ENCODE data around the gene ZNF280C. TPM values are rescaled to one million over a fixed set of nuclear protein-coding genes. Genes with fewer than 3 reads are reported as not detected.

ZNF280C gene
- total RNA-seq, 1 experiment from 2014 or later, result 29.6 TPM

DNA sequence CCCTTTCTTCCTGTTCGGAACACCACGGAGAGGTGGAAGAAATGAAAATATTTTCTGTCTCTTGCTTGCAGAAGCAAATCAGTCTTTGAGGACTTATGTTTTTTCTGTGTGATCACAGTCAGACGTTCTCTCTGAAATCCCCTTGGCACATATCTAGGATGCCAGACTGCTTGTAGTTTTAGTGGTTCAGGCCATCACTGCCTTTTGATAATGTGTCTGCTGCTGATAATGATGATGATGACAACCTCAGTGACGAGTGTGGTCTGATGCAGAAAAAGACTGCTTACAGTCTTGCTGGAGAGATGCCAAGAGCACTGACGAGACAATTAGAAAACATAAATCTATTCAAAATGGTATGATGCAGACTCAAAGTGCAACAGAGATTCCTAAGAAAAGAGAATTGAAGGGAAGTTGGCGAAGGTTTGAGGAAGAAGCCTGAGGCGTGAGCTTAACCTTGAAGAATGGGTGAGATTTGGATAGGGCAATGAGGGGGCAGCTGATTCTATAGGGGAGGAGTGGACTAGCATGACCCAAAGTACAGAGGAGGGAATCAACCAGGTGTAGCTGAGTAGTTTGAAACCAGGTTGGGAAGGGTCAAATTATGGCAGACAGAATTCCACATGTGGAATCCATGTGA lies 89.0 kb downstream of the ZNF280C start:
- Histone ChIP-seq H3K27me3 (ENCODE audit: low read length) (no peaks in the 10 kb centered on the region), H3K36me3 (ENCODE audit: insufficient read depth, low read length) (no peaks in the 10 kb centered on the region; the same call in 1 of the 2 replicates), H3K9ac (ENCODE audit: low read length) (no peak overlapping the region), H3K79me2 (ENCODE audit: low read length) (peaks cover 3% of the 10 kb centered on the region; the same call in 1 of the 2 replicates), H3K4me2 (ENCODE audit: low read depth, low read length, poor library complexity, severe bottlenecking) (no peak overlapping the region), H3K9me2 (replicated peaks; ENCODE audit: insufficient read depth, low read length) (no peaks in the 10 kb centered on the region), H3K9me3 (ENCODE audit: low read length) (no peaks in the 10 kb centered on the region), H4K20me1 (ENCODE audit: insufficient read depth, low read depth, low read length) (no peaks in the 10 kb centered on the region), H3K27ac (ENCODE audit: low read length) (no peak overlapping the region), H3K4me3 (ENCODE audit: low read length) (no peak overlapping the region), H3K4me1 (ENCODE audit: low read length) (peaks cover 35% of the 10 kb centered on the region), H2AFZ (ENCODE audit: low read length) (no peak overlapping the region)
- no peak for DNase-seq

DNA sequence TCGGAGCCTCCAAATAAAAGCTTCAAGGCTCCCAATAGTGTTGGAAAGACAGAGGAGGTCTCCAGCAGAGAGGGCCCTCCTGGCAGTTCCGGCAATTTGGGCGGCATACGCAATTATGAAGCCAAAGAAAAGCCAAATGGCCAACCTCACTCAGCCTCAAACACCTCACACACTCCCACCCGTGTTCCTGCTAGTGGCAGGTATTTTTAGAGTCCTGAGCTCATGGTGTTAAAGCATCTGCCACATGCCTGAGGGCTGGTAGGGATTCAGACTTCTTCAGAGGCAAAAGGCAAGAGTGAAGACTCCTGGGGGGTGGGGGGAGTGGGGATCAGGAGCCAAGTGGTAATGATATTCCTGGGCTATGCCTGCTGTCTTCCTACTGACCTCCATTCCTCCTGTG lies 89.5 kb downstream of the ZNF280C start:
- no peak overlapping the region for H3K4me3 ChIP-seq (ENCODE audit: low read length)
- no peak overlapping the region for H3K9ac ChIP-seq (ENCODE audit: low read length)
- no peak overlapping the region for H3K27ac ChIP-seq (ENCODE audit: low read length)
- no peak overlapping the region for H3K4me2 ChIP-seq (ENCODE audit: low read depth, low read length, poor library complexity, severe bottlenecking)
- no peaks in the 10 kb centered on the region for H3K9me3 ChIP-seq (ENCODE audit: low read length)
- H2AFZ ChIP-seq (ENCODE audit: low read length), result no peak overlapping the region
- no peak for DNase-seq
- no peaks in the 10 kb centered on the region for H3K9me2 ChIP-seq (replicated peaks; ENCODE audit: insufficient read depth, low read length)
- H4K20me1 ChIP-seq (ENCODE audit: insufficient read depth, low read depth, low read length), result no peaks in the 10 kb centered on the region
- no peaks in the 10 kb centered on the region for H3K27me3 ChIP-seq (ENCODE audit: low read length)
- no peaks in the 10 kb centered on the region; the same call in 1 of the 2 replicates for H3K36me3 ChIP-seq (ENCODE audit: insufficient read depth, low read length)
- peaks cover 40% of the 10 kb centered on the region for H3K4me1 ChIP-seq (ENCODE audit: low read length)
- peaks cover 8% of the 10 kb centered on the region; the same call in 1 of the 2 replicates for H3K79me2 ChIP-seq (ENCODE audit: low read length)

DNA sequence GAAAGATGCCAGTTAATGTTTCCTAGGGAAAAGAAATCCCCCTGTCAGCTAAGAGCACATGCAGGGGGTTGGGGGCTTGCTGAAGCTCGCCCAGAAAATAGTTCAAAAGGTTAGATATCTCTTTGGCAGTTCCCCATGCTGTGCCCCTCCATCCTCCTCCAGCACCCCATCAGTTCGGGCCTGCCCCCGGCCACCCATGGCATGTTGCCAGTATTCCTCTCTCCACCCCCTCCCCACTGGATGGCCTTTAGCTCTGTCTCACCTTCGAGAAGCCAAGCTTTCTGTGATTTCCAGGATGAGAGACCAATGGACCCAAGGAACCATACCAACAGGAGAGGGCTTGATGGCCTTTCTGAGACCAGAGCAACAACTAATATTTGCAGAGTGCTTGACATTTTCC lies 91.8 kb downstream of the ZNF280C start:
- Histone ChIP-seq H3K36me3 (ENCODE audit: insufficient read depth, low read length) (no peaks in the 10 kb centered on the region), H3K79me2 (ENCODE audit: low read length) (peaks cover 19% of the 10 kb centered on the region; the same call in 1 of the 2 replicates), H3K27me3 (ENCODE audit: low read length) (no peaks in the 10 kb centered on the region), H3K9me3 (ENCODE audit: low read length) (no peaks in the 10 kb centered on the region), H3K27ac (ENCODE audit: low read length) (peak overlapping the region; percentile 64), H3K4me3 (ENCODE audit: low read length) (no peak overlapping the region), H3K9ac (ENCODE audit: low read length) (no peak overlapping the region), H3K4me2 (ENCODE audit: low read depth, low read length, poor library complexity, severe bottlenecking) (peak overlapping the region; percentile 45), H2AFZ (ENCODE audit: low read length) (no peak overlapping the region), H3K4me1 (ENCODE audit: low read length) (peaks cover 54% of the 10 kb centered on the region), H4K20me1 (ENCODE audit: insufficient read depth, low read depth, low read length) (no peaks in the 10 kb centered on the region), H3K9me2 (replicated peaks; ENCODE audit: insufficient read depth, low read length) (no peaks in the 10 kb centered on the region)
- no peak for DNase-seq

DNA sequence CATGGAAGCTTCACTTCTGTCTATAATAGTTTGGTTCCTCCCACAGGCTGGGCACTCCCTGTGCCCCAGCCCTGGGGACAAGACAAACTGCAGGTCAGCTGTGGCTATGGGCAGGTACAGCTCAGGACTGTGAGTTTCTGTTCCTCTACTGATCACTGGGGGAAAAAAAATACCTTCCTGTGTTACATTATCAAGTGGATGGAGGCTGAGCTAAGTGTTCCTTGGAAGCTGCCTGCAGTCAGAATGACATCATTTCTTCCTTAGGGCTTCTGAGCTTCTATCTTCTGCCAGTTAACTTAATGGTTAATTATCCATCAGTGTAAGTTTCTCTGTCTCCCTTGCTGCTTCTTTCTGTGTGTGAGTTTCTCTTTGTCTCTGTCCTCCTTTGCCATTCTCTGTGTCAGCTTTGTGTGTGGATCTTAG lies 92.3 kb downstream of the ZNF280C start:
- no peaks in the 10 kb centered on the region for H3K27me3 ChIP-seq (ENCODE audit: low read length)
- no peak overlapping the region for H2AFZ ChIP-seq (ENCODE audit: low read length)
- H3K9me3 ChIP-seq (ENCODE audit: low read length), result no peaks in the 10 kb centered on the region
- peak overlapping the region; percentile 45 for H3K4me2 ChIP-seq (ENCODE audit: low read depth, low read length, poor library complexity, severe bottlenecking)
- peak; percentile 60 for DNase-seq
- H3K79me2 ChIP-seq (ENCODE audit: low read length), result peaks cover 20% of the 10 kb centered on the region; the same call in 1 of the 2 replicates
- H3K4me3 ChIP-seq (ENCODE audit: low read length), result peak overlapping the region; percentile 44; the same call in 1 of the 2 replicates
- H4K20me1 ChIP-seq (ENCODE audit: insufficient read depth, low read depth, low read length), result no peaks in the 10 kb centered on the region
- H3K36me3 ChIP-seq (ENCODE audit: insufficient read depth, low read length), result no peaks in the 10 kb centered on the region
- peak overlapping the region; percentile 64 for H3K27ac ChIP-seq (ENCODE audit: low read length)
- H3K9ac ChIP-seq (ENCODE audit: low read length), result no peak overlapping the region
- peaks cover 53% of the 10 kb centered on the region for H3K4me1 ChIP-seq (ENCODE audit: low read length)
- H3K9me2 ChIP-seq (replicated peaks; ENCODE audit: insufficient read depth, low read length), result no peaks in the 10 kb centered on the region

DNA sequence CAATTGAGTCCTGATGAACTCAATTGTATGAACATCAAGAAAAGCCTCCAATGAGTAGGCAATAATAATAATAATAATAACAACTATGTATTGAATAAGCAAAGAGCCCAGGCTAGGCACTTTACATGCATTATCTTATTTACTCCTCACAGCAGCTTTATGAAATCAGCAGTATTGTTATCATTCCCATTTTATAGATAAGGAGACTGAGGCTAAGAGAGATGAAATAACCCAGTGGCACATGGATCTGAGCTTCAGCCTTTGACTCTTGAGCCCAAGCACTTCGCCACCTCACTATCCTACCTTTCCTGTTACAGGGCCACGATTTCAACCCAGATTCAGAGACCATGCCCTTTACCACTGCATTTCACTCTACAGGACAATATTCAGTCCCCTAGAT lies 93.8 kb downstream of the ZNF280C start:
- H4K20me1 ChIP-seq (ENCODE audit: insufficient read depth, low read depth, low read length), result no peaks in the 10 kb centered on the region
- H3K36me3 ChIP-seq (ENCODE audit: insufficient read depth, low read length), result no peaks in the 10 kb centered on the region
- peaks cover 58% of the 10 kb centered on the region for H3K4me1 ChIP-seq (ENCODE audit: low read length)
- H3K9me3 ChIP-seq (ENCODE audit: low read length), result no peaks in the 10 kb centered on the region
- no peak overlapping the region for H3K9ac ChIP-seq (ENCODE audit: low read length)
- H3K27ac ChIP-seq (ENCODE audit: low read length), result no peak overlapping the region
- H3K4me2 ChIP-seq (ENCODE audit: low read depth, low read length, poor library complexity, severe bottlenecking), result no peak overlapping the region
- H3K4me3 ChIP-seq (ENCODE audit: low read length), result no peak overlapping the region
- H2AFZ ChIP-seq (ENCODE audit: low read length), result no peak overlapping the region
- H3K79me2 ChIP-seq (ENCODE audit: low read length), result peaks cover 20% of the 10 kb centered on the region; the same call in 1 of the 2 replicates
- no peaks in the 10 kb centered on the region for H3K27me3 ChIP-seq (ENCODE audit: low read length)
- H3K9me2 ChIP-seq (replicated peaks; ENCODE audit: insufficient read depth, low read length), result no peaks in the 10 kb centered on the region
- no peak for DNase-seq

DNA sequence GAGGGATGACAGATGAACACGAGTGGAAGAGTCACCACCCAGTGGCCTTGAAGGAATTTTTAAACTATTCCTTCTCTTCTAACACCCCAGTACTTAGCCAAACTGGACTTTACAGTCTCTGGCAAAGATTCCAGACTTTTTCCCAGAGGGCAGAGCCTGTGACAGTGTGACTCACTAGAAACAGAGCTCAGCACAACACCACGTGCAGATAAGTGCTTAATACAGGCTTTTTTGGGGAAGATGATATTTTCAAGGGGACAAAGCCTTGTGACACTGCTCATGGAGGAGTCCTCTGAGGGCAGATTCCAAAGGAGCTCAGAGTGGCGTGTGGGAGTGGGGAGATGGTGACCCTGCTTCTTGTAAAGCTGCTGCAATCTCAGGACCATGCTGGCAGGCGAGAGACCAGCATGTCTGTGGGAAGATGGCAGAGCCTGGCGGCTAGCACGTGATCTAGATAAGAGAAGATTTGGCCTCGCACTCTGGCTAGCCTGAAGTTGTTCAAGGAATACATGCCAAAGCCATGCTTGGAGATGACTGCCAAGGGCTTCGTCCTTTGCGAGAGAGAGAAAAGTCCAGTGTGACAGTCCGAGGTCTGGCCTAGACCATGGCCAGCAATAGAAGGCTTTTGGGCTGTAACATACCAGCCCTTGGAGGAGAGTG lies 94.5 kb downstream of the ZNF280C start:
- no peaks in the 10 kb centered on the region for H3K27me3 ChIP-seq (ENCODE audit: low read length)
- H3K4me3 ChIP-seq (ENCODE audit: low read length), result no peak overlapping the region; the same call in 1 of the 2 replicates
- H3K9ac ChIP-seq (ENCODE audit: low read length), result peak overlapping the region; percentile 79
- H3K79me2 ChIP-seq (ENCODE audit: low read length), result peaks cover 20% of the 10 kb centered on the region; the same call in 1 of the 2 replicates
- H3K9me2 ChIP-seq (replicated peaks; ENCODE audit: insufficient read depth, low read length), result no peaks in the 10 kb centered on the region
- no peaks in the 10 kb centered on the region for H4K20me1 ChIP-seq (ENCODE audit: insufficient read depth, low read depth, low read length)
- H3K36me3 ChIP-seq (ENCODE audit: insufficient read depth, low read length), result no peaks in the 10 kb centered on the region
- peak overlapping the region; percentile 77 for H3K4me2 ChIP-seq (ENCODE audit: low read depth, low read length, poor library complexity, severe bottlenecking)
- H3K27ac ChIP-seq (ENCODE audit: low read length), result peak overlapping the region; percentile 79
- H3K4me1 ChIP-seq (ENCODE audit: low read length), result peaks cover 58% of the 10 kb centered on the region
- no peak for DNase-seq
- H2AFZ ChIP-seq (ENCODE audit: low read length), result no peak overlapping the region
- H3K9me3 ChIP-seq (ENCODE audit: low read length), result no peaks in the 10 kb centered on the region

DNA sequence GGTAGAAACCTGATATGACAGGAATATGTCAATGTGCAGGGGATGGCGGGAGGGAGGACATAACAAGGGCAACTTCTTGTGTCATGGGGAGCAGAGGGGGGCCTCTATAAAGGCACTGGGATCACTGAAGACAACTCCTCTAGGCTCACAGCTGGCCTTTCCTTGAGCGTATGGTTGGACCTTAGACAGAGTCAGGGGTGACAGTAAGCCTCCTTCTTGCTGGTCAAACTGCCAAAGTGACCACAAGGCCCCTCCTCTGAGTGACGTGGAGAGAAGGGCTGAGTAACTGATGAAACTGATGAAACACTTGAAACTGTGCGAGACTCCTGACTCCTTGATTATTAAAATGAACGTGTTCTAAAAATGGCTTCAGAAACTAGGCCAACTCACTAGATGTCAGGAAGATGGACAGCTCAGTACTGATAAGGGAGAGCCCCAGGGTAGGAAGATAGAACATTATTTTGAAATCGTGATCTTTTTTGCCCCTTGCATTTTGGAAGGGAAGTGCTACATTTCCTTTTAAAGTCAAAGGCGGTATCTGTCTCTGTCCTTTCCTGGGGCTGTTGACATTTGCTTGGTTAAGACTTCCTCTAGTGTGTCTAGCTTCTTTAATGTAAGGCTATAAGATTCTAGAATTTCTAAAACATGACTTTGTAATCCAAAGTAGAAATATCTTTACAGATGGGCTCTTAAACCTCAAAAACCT lies 95.4 kb downstream of the ZNF280C start:
- peak overlapping the region; percentile 79 for H3K9ac ChIP-seq (ENCODE audit: low read length)
- H2AFZ ChIP-seq (ENCODE audit: low read length), result peak overlapping the region; percentile 60; the same call in 1 of the 2 replicates
- H3K4me1 ChIP-seq (ENCODE audit: low read length), result peaks cover 58% of the 10 kb centered on the region
- peak overlapping the region; percentile 77 for H3K4me2 ChIP-seq (ENCODE audit: low read depth, low read length, poor library complexity, severe bottlenecking)
- peak overlapping the region; percentile 79 for H3K27ac ChIP-seq (ENCODE audit: low read length)
- H3K79me2 ChIP-seq (ENCODE audit: low read length), result peaks cover 20% of the 10 kb centered on the region; the same call in 1 of the 2 replicates
- no peaks in the 10 kb centered on the region for H3K9me2 ChIP-seq (replicated peaks; ENCODE audit: insufficient read depth, low read length)
- H3K9me3 ChIP-seq (ENCODE audit: low read length), result no peaks in the 10 kb centered on the region
- H4K20me1 ChIP-seq (ENCODE audit: insufficient read depth, low read depth, low read length), result no peaks in the 10 kb centered on the region
- H3K36me3 ChIP-seq (ENCODE audit: insufficient read depth, low read length), result no peaks in the 10 kb centered on the region
- H3K4me3 ChIP-seq (ENCODE audit: low read length), result peak overlapping the region; percentile 72
- no peak for DNase-seq
- H3K27me3 ChIP-seq (ENCODE audit: low read length), result no peaks in the 10 kb centered on the region
